Peyer's patch (tissue), 4 donors: Measurements from ENCODE around the gene PLIN5.

ENCODE experiments used
- CTCF ChIP-seq, 6 experiments: fragments of 450-650 bp in 4 of 6; fragments of 200-600 bp in 2 of 6; sonication (generic) in 1 of 6; IDR thresholded peaks; one replicate each; pipeline ENCODE4 v1.5.1; 2017 to 2019; ENCODE audit warnings: antibody characterized with exemption in 6 of 6, mild to moderate bottlenecking in 3 of 6, moderate library complexity in 1 of 6
- POLR2A ChIP-seq, 2 donors: fragments of 450-650 bp; IDR thresholded peaks; one replicate each; pipeline ENCODE4 v1.5.1; 2017; ENCODE audit warnings: antibody characterized with exemption in 2 of 2, mild to moderate bottlenecking in 2 of 2, moderate library complexity in 2 of 2

GRCh38 chr19:4488496-4488895 is 46.5 kb downstream of the PLIN5 start:
- no peak for TF ChIP-seq CTCF (IDR thresholded peaks at IDR 0.05)
- no peak for TF ChIP-seq POLR2A (IDR thresholded peaks at IDR 0.05)
